Measurements from ENCODE around the gene POC1A. TPM values are rescaled to one million over a fixed set of nuclear protein-coding genes. Genes with fewer than 3 reads are reported as not detected.

Gene POC1A
- total RNA-seq, 1 donor from 2014 or later, result 2.4 TPM

GRCh38 chr3:52049503-52049902, 104.7 kb downstream of the POC1A start:
- CTCF ChIA-PET, result no interaction called here
- no peaks in the 10 kb centered on the region for H3K9me3 Mint-ChIP-seq

GRCh38 chr3:52047295-52047960, 106.8 kb downstream of the POC1A start:
- ChIA-PET CTCF (no interaction called here), POLR2A (no interaction called here)
- no peak for ATAC-seq (ENCODE audit: low read depth)
- no peak overlapping the region for H3K27ac Mint-ChIP-seq
- H3K4me3 Mint-ChIP-seq, result no peak overlapping the region
- peaks cover 9% of the 10 kb centered on the region for H3K4me1 Mint-ChIP-seq
- peaks cover 21% of the 10 kb centered on the region for H3K36me3 Mint-ChIP-seq (ENCODE audit: low read depth)
- TF ChIP-seq CTCF (IDR thresholded peaks at IDR 0.05), result no peak
- intact Hi-C loops (cut with micrococcal nuclease), result no loop called here
- DNase-seq, result no peak
- H3K27me3 Mint-ChIP-seq, result no peaks in the 10 kb centered on the region
- no peaks in the 10 kb centered on the region for H3K9me3 Mint-ChIP-seq

More at GRCh38 chr3:52049503-52049902, 104.7 kb downstream of the POC1A start:
- TF ChIP-seq CTCF (IDR thresholded peaks at IDR 0.05), result no peak
- H3K27ac Mint-ChIP-seq, result no peak overlapping the region
- peaks cover 21% of the 10 kb centered on the region for H3K36me3 Mint-ChIP-seq (ENCODE audit: low read depth)
- intact Hi-C loops (cut with micrococcal nuclease), result no loop called here
- POLR2A ChIA-PET, result no interaction called here
- DNase-seq, result no peak
- ATAC-seq (ENCODE audit: low read depth), result no peak
- H3K27me3 Mint-ChIP-seq, result no peaks in the 10 kb centered on the region
- no peak overlapping the region for H3K4me3 Mint-ChIP-seq
- H3K4me1 Mint-ChIP-seq, result peaks cover 30% of the 10 kb centered on the region

GRCh38 chr3:52046902-52047239, 107.4 kb downstream of the POC1A start:
- intact Hi-C loops (cut with micrococcal nuclease), result no loop called here
- H3K4me3 Mint-ChIP-seq, result no peak overlapping the region
- ATAC-seq (ENCODE audit: low read depth), result no peak
- H3K36me3 Mint-ChIP-seq (ENCODE audit: low read depth), result peaks cover 18% of the 10 kb centered on the region
- ChIA-PET CTCF (no interaction called here), POLR2A (no interaction called here)
- no peak overlapping the region for H3K27ac Mint-ChIP-seq
- DNase-seq, result no peak
- H3K4me1 Mint-ChIP-seq, result peaks cover 4% of the 10 kb centered on the region
- no peaks in the 10 kb centered on the region for H3K27me3 Mint-ChIP-seq
- no peak for TF ChIP-seq CTCF (IDR thresholded peaks at IDR 0.05)
- H3K9me3 Mint-ChIP-seq, result no peaks in the 10 kb centered on the region

GRCh38 chr3:52046186-52046901, 107.9 kb downstream of the POC1A start:
- H3K27me3 Mint-ChIP-seq, result no peaks in the 10 kb centered on the region
- TF ChIP-seq CTCF (IDR thresholded peaks at IDR 0.05), result no peak
- no peak overlapping the region for H3K27ac Mint-ChIP-seq
- no peak overlapping the region for H3K4me3 Mint-ChIP-seq
- H3K36me3 Mint-ChIP-seq (ENCODE audit: low read depth), result peaks cover 17% of the 10 kb centered on the region
- H3K9me3 Mint-ChIP-seq, result no peaks in the 10 kb centered on the region
- intact Hi-C loops (cut with micrococcal nuclease), result no loop called here
- ATAC-seq (ENCODE audit: low read depth), result no peak
- POLR2A ChIA-PET, result no interaction called here
- peaks cover under 1% of the 10 kb centered on the region for H3K4me1 Mint-ChIP-seq
- CTCF ChIA-PET, result interaction anchor here (0.6 kb wide), 1 partner anchor 376 kb away, joined by 3 read pairs; no protein-coding TSS in a partner anchor
- DNase-seq, result no peak

- H3K27ac Mint-ChIP-seq, result no peak overlapping the region
- intact Hi-C loops (cut with micrococcal nuclease), result no loop called here
- no peaks in the 10 kb centered on the region for H3K4me1 Mint-ChIP-seq
- H3K36me3 Mint-ChIP-seq (ENCODE audit: low read depth), result peaks cover 12% of the 10 kb centered on the region
- H3K27me3 Mint-ChIP-seq, result no peaks in the 10 kb centered on the region
- ATAC-seq (ENCODE audit: low read depth) (no peak), DNase-seq (no peak)
- TF ChIP-seq CTCF (IDR thresholded peaks at IDR 0.05), result no peak
- ChIA-PET POLR2A (no interaction called here), CTCF (interaction anchor here (1.5 kb wide), 1 partner anchor 43 kb away, joined by 3 read pairs; no protein-coding TSS in a partner anchor)
- no peaks in the 10 kb centered on the region for H3K9me3 Mint-ChIP-seq
- H3K4me3 Mint-ChIP-seq, result no peak overlapping the region
Observed at GRCh38 chr3:52044869-52045619, 109.2 kb downstream of the POC1A start.

All from activated B cell treated with CpG ODN at 0.5 μM for 24 hours (primary cell).